K562 (cell line): ENCODE data around the gene PRRT1. TPM values are rescaled to one million over a fixed set of nuclear protein-coding genes. Genes with fewer than 3 reads are reported as not detected.
A peak's percentile ranks its signal among the peaks of the same experiment; 100 is the strongest.

Experiments
- CBX2 ChIP-seq: fragments of 200-600 bp; sonication (generic); IDR thresholded peaks from one replicate; pipeline ENCODE4 v1.6.1; 2012; ENCODE audit warnings: mild to moderate bottlenecking, low read length, inconsistent platforms; ENCODE audit not compliant: insufficient read depth, poor library complexity, severe bottlenecking
- CREM ChIP-seq: IDR thresholded peaks from 2 replicates; pipeline ENCODE4 v1.6.1; 2014; ENCODE audit warnings: antibody characterized with exemption, low read depth
- EWSR1 ChIP-seq: fragments of 450-650 bp; IDR thresholded peaks from 2 replicates; pipeline ENCODE4 v1.6.1; 2018; ENCODE audit warnings: borderline replicate concordance, mild to moderate bottlenecking, low read depth, moderate library complexity; ENCODE audit not compliant: partially characterized antibody
- FOXJ3 ChIP-seq: sonication (generic); formaldehyde crosslinking; IDR thresholded peaks from 2 replicates; pipeline ENCODE4 v1.4.0; 2020; ENCODE audit warnings: mild to moderate bottlenecking, missing genetic modification reagents
- GABPB1 ChIP-seq: sonication (generic); formaldehyde crosslinking; IDR thresholded peaks from 2 replicates; pipeline ENCODE4 v1.8.0; 2022; ENCODE audit warnings: mild to moderate bottlenecking, missing genetic modification reagents
- HDAC6 ChIP-seq: IDR thresholded peaks from 2 replicates; pipeline ENCODE4 v1.6.1; 2012; ENCODE audit warnings: low read depth, mild to moderate bottlenecking, control low read depth, inconsistent platforms, low read length, moderate library complexity
- KDM2B ChIP-seq: fragments of 250-450 bp; sonication (Bioruptor Pico); IDR thresholded peaks from 2 replicates; pipeline ENCODE4 v1.8.0; 2021; ENCODE audit warnings: mild to moderate bottlenecking, moderate library complexity
- KLF13 ChIP-seq: fragments of 450-650 bp; IDR thresholded peaks from 2 replicates; pipeline ENCODE4 v1.6.1; 2016; ENCODE audit warnings: missing genetic modification characterization, low read depth, mild to moderate bottlenecking, missing compliant biosample characterization, moderate library complexity, borderline replicate concordance
- NRF1 ChIP-seq, 2 experiments: fragments of 450-650 bp; IDR thresholded peaks in 1 of 2; conservative IDR thresholded peaks in 1 of 2; 2 replicates each; pipeline ENCODE4 v1.6.1; 2014; ENCODE audit warnings: mild to moderate bottlenecking in 2 of 2
- PHB2 ChIP-seq: fragments of 450-650 bp; IDR thresholded peaks from 2 replicates; pipeline ENCODE4 v1.6.1; 2017; ENCODE audit warnings: low read depth
- RBFOX2 ChIP-seq: fragments of 200-400 bp; formaldehyde crosslinking; IDR thresholded peaks from 2 replicates; pipeline ENCODE4 v1.6.1; 2017; ENCODE audit warnings: low read depth, mild to moderate bottlenecking, low read length, moderate library complexity
- RHOXF2B ChIP-seq: fragments of 250-450 bp; sonication (Bioruptor Pico); conservative IDR thresholded peaks from 2 replicates; pipeline ENCODE4 v1.5.1; 2021
- RUNX1 ChIP-seq: sonication (generic); IDR thresholded peaks from 2 replicates; pipeline ENCODE4 v1.6.1; 2016; ENCODE audit warnings: antibody characterized with exemption, low read depth
- SIN3B ChIP-seq: fragments of 450-650 bp; IDR thresholded peaks from 2 replicates; pipeline ENCODE4 v1.6.1; 2017; ENCODE audit warnings: low read depth, mild to moderate bottlenecking, moderate library complexity
- SIX5 ChIP-seq, 2 experiments: IDR thresholded peaks; 2 replicates each; pipeline ENCODE4 v1.6.1; 2011; ENCODE audit warnings: low read length in 2 of 2, borderline replicate concordance in 1 of 2, low read depth in 1 of 2, mild to moderate bottlenecking in 1 of 2, moderate library complexity in 1 of 2; ENCODE audit not compliant: insufficient read depth in 1 of 2
- SMARCA4 ChIP-seq: fragments of 450-650 bp; IDR thresholded peaks from 2 replicates; pipeline ENCODE4 v1.6.1; 2016
- SMC3 ChIP-seq: conservative IDR thresholded peaks from 2 replicates; pipeline ENCODE4 v1.6.1; 2011; ENCODE audit warnings: low read depth, low read length, improper control_type of control experiment; ENCODE audit not compliant: insufficient read depth
- STAG1 ChIP-seq: sonication (generic); formaldehyde crosslinking; IDR thresholded peaks from 2 replicates; pipeline ENCODE4 v1.5.0; 2020; ENCODE audit warnings: missing genetic modification reagents, borderline replicate concordance
- TAF1 ChIP-seq: IDR thresholded peaks from 2 replicates; pipeline ENCODE4 v1.6.1; 2011; ENCODE audit warnings: mild to moderate bottlenecking, low read length, moderate library complexity; ENCODE audit not compliant: insufficient read depth, control insufficient read depth, severe bottlenecking; ENCODE audit errors: extremely low read depth
- ZFX ChIP-seq: sonication (generic); formaldehyde crosslinking; IDR thresholded peaks from 2 replicates; pipeline ENCODE4 v1.8.0; 2022; ENCODE audit warnings: mild to moderate bottlenecking, missing genetic modification reagents, moderate library complexity
- ZNF253 ChIP-seq: fragments of 250-450 bp; sonication (Bioruptor Pico); conservative IDR thresholded peaks from 2 replicates; pipeline ENCODE4 v1.6.1; 2021; ENCODE audit warnings: mild to moderate bottlenecking
- ZNF398 ChIP-seq: fragments of 250-450 bp; sonication (Bioruptor Pico); IDR thresholded peaks from 2 replicates; pipeline ENCODE4 v1.8.0; 2021; ENCODE audit warnings: moderate library complexity, mild to moderate bottlenecking, inconsistent platforms
- ZNF449 ChIP-seq: fragments of 250-450 bp; sonication (Bioruptor Pico); IDR thresholded peaks from 2 replicates; pipeline ENCODE4 v1.8.0; 2022; ENCODE audit warnings: moderate library complexity, mild to moderate bottlenecking, inconsistent platforms
- ZNF507 ChIP-seq: conservative IDR thresholded peaks from 2 replicates; pipeline ENCODE4 v1.6.1; 2017; ENCODE audit warnings: missing genetic modification characterization, missing compliant biosample characterization
- ZSCAN29 ChIP-seq: fragments of 450-650 bp; IDR thresholded peaks from 2 replicates; pipeline ENCODE4 v1.6.1; 2017
- polyA plus RNA-seq, 8 experiments: library from polyadenylated mRNA; depleted of rRNA in 4 of 8; stranded (reverse) in 5 of 8; unstranded in 3 of 8; fragments of >200 nt; fragmentation: Nextera tagmentation in 2 of 8; fragmentation: Illumina TruSeq in 1 of 8; extraction: Ambion mirVana in 2 of 8; extraction: Trizol in 1 of 8; gene quantifications; 2 replicates each; pipeline versions ENCODE4 v1.2.1 to v1.2.3, GENCODE V29; 2011 to 2014; ENCODE audit warnings: inconsistent platforms in 1 of 8, missing spikeins in 1 of 8
- total RNA-seq, 7 experiments: library from RNA; depleted of rRNA in 6 of 7; stranded (reverse); fragments of >200 nt in 6 of 7; fragmentation: Illumina TruSeq in 2 of 7; extraction: Trizol in 2 of 7; gene quantifications; 2 replicates each; pipeline versions ENCODE4 v1.2.1 to v1.2.3, GENCODE V29; 2011 to 2021; ENCODE audit warnings: low replicate concordance in 1 of 7

The PRRT1 gene
- total and polyA plus RNA-seq, 9 of the 15 experiments (the other 6 are each of a cell fraction or from before 2014, with no cell fraction given) = 0.14 to 3.5 (median 0.41) TPM

GRCh38 chr6:32195902-32196681, 44.4 kb upstream of the PRRT1 start (continued):
- TF ChIP-seq ZNF398 (CRISPR knock-in tag) (no peak), ZNF253 (CRISPR knock-in tag) (no peak), SMARCA4 (no peak; the same call in 1 of the 2 replicates), ZSCAN29 (no peak), CBX2 (no peak), KLF13 (tag) (no peak), SMC3 (no peak; the same call in 1 of the 2 replicates), EWSR1 (no peak), SIN3B (peak; percentile 62), ZNF507 (tag) (no peak), PHB2 (no peak; the same call in none of the 2 replicates), HDAC6 (no peak), KDM2B (no peak), STAG1 (CRISPR knock-in tag) (no peak), CREM (peak; percentile 99), ZFX (peak; percentile 99), GABPB1 (peak; percentile 83), SIX5 (IDR thresholded peaks at IDR 0.05; ENCODE audit: borderline replicate concordance in 1 of 2, insufficient read depth in 1 of 2, low read depth in 1 of 2, low read length in 2 of 2) (0 out of 4 replicates have a peak, but pooled peaks of 1 of the 2 experiments have one; percentile 21), TAF1 (peak; percentile 74), RHOXF2B (CRISPR knock-in tag) (no peak; the same call in 1 of the 2 replicates), RUNX1 (no peak), RBFOX2 (peak; percentile 99), FOXJ3 (no peak), NRF1 (conservative IDR thresholded peaks at IDR 0.05 in 1 of 2, IDR thresholded peaks at IDR 0.05 in 1 of 2) (no peak), ZNF449 (CRISPR knock-in tag) (no peak)
